WTC11 (cell line): ENCODE data around the gene GALR2.
"Not testable (repeated sequence)": the region's sequence is repeated elsewhere in the genome, so short reads cannot be mapped to it uniquely, and the experiment has no call there.

Experiments
- ATF6 ChIP-seq: sonication (generic); formaldehyde crosslinking; IDR thresholded peaks from 2 replicates; pipeline ENCODE4 v1.8.1; 2023; ENCODE audit warnings: mild to moderate bottlenecking, missing genetic modification reagents
- CREB1 ChIP-seq: sonication (generic); formaldehyde crosslinking; IDR thresholded peaks from 2 replicates; pipeline ENCODE4 v1.8.0; 2023; ENCODE audit warnings: mild to moderate bottlenecking, missing genetic modification reagents
- CTCF ChIP-seq: fragments of 200-600 bp; IDR thresholded peaks from 2 replicates; pipeline ENCODE4 v1.8.0; 2022; ENCODE audit warnings: antibody characterized with exemption
- SP1 ChIP-seq: sonication (generic); formaldehyde crosslinking; conservative IDR thresholded peaks from 2 replicates; pipeline ENCODE4 v1.8.1; 2022; ENCODE audit warnings: missing genetic modification reagents
- USF2 ChIP-seq: sonication (generic); formaldehyde crosslinking; IDR thresholded peaks from 2 replicates; pipeline ENCODE4 v1.8.1; 2023; ENCODE audit warnings: mild to moderate bottlenecking, missing genetic modification reagents, moderate library complexity
- ZNF138 ChIP-seq: sonication (generic); formaldehyde crosslinking; conservative IDR thresholded peaks from 2 replicates; pipeline ENCODE4 v1.8.1; 2022; ENCODE audit warnings: mild to moderate bottlenecking, moderate library complexity, missing genetic modification reagents
- ZNF281 ChIP-seq: sonication (generic); formaldehyde crosslinking; IDR thresholded peaks from 2 replicates; pipeline ENCODE4 v1.8.0; 2023; ENCODE audit warnings: mild to moderate bottlenecking, missing genetic modification reagents
- ZSCAN18 ChIP-seq: fragments of 250-450 bp; sonication (Bioruptor Pico); IDR thresholded peaks from 2 replicates; pipeline ENCODE4 v2.1.2; 2022; ENCODE audit warnings: mild to moderate bottlenecking, moderate library complexity
- TF ChIP-seq, protein P1 (sequence below): sonication (generic); formaldehyde crosslinking; IDR thresholded peaks from 2 replicates; pipeline ENCODE4 v1.8.0; 2022; ENCODE audit warnings: mild to moderate bottlenecking, missing genetic modification reagents

- TF ChIP-seq CREB1; ZSCAN18; SP1 (CRISPR knock-in tag); ZNF281; CTCF; ZNF138 (CRISPR knock-in tag); ATF6 (CRISPR knock-in tag); USF2 (CRISPR knock-in tag): not testable (repeated sequence)
- TF ChIP-seq, protein P1, sequence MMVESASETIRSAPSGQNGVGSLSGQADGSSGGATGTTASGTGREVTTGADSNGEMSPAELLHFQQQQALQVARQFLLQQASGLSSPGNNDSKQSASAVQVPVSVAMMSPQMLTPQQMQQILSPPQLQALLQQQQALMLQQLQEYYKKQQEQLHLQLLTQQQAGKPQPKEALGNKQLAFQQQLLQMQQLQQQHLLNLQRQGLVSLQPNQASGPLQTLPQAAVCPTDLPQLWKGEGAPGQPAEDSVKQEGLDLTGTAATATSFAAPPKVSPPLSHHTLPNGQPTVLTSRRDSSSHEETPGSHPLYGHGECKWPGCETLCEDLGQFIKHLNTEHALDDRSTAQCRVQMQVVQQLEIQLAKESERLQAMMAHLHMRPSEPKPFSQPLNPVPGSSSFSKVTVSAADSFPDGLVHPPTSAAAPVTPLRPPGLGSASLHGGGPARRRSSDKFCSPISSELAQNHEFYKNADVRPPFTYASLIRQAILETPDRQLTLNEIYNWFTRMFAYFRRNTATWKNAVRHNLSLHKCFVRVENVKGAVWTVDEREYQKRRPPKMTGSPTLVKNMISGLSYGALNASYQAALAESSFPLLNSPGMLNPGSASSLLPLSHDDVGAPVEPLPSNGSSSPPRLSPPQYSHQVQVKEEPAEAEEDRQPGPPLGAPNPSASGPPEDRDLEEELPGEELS (CRISPR knock-in tag) = not testable (repeated sequence)
These were observed 30.0 kb upstream of the GALR2 start for GRCh38 chr17:76044475-76045007.
